Fibroblast of skin of right quadriceps (primary cell): ENCODE results near the gene LAX1.
"Not testable (repeated sequence)": the region's sequence is repeated elsewhere in the genome, so short reads cannot be mapped to it uniquely, and the experiment has no call there.

Experiments used
- DNase-seq: peaks from one replicate; pipeline ENCODE4 v3.0.0-alpha.2; 2013

The LAX1 gene

GRCh38 chr1:203769505-203770343 is 4.7 kb downstream of the LAX1 start:
- DNase-seq, result peak; percentile 92

GRCh38 chr1:203771901-203772301 is 6.9 kb downstream of the LAX1 start:
- DNase-seq, result no peak

GRCh38 chr1:203772836-203773235 is 7.9 kb downstream of the LAX1 start:
- no peak for DNase-seq

GRCh38 chr1:203776636-203777035 is 11.7 kb downstream of the LAX1 start:
- DNase-seq, result no peak

GRCh38 chr1:203777596-203777995 is 12.6 kb downstream of the LAX1 start:
- no peak for DNase-seq

- no peak for DNase-seq
These were observed 13.2 kb downstream of the LAX1 start for GRCh38 chr1:203778146-203778545.

GRCh38 chr1:203778789-203779188 is 13.8 kb downstream of the LAX1 start:
- no peak for DNase-seq

GRCh38 chr1:203781962-203782361 is 17.0 kb downstream of the LAX1 start:
- no peak for DNase-seq

- no peak for DNase-seq
These were observed 25.0 kb downstream of the LAX1 start for GRCh38 chr1:203789966-203790365.

- no peak for DNase-seq
These were observed 26.5 kb downstream of the LAX1 start for GRCh38 chr1:203791498-203791897.

GRCh38 chr1:203792486-203792885 is 27.5 kb downstream of the LAX1 start:
- DNase-seq, result no peak

- DNase-seq, result not testable (repeated sequence)
These were observed 28.6 kb downstream of the LAX1 start for GRCh38 chr1:203793561-203793960.

- DNase-seq, result no peak
These were observed 29.9 kb downstream of the LAX1 start for GRCh38 chr1:203794764-203795440.

- peak; percentile 99 for DNase-seq
These were observed 30.7 kb downstream of the LAX1 start, which contains the start of the genes ZBED6 and ZC3H11A for GRCh38 chr1:203795441-203796235. Gene ZBED6, plus strand, starts transcription at chr1:203795623. Its CDS starts 1,900 bp downstream, at chr1:203797523. Gene ZC3H11A, plus strand, starts transcription at chr1:203795623. Its CDS starts 21,448 bp downstream, at chr1:203817071.

- peak; percentile 38 for DNase-seq
These were observed 31.2 kb downstream of the LAX1 start for GRCh38 chr1:203796236-203796605.

- DNase-seq, result no peak
These were observed 32.2 kb downstream of the LAX1 start for GRCh38 chr1:203797216-203797615.

- no peak for DNase-seq
These were observed 33.1 kb downstream of the LAX1 start for GRCh38 chr1:203797948-203798655.

- no peak for DNase-seq
These were observed 34.2 kb downstream of the LAX1 start for GRCh38 chr1:203799157-203799556.

- no peak for DNase-seq
These were observed 35.0 kb downstream of the LAX1 start for GRCh38 chr1:203799971-203800370.

GRCh38 chr1:203805689-203806088 is 40.7 kb downstream of the LAX1 start:
- DNase-seq, result no peak

- peak; percentile 74 for DNase-seq
These were observed 42.2 kb downstream of the LAX1 start for GRCh38 chr1:203807196-203807595.

- no peak for DNase-seq
These were observed 48.8 kb downstream of the LAX1 start for GRCh38 chr1:203813581-203814341.
